HK-2 (cell line): ENCODE measurements around the gene ACAN.

Source experiments
- DNase-seq: peaks from one replicate; pipeline ENCODE4 v3.0.0-alpha.2; 2018; ENCODE audit not compliant: unreplicated experiment

Gene ACAN

GRCh38 chr15:88803241-88803919 is at the start of gene ACAN:
Gene ACAN (plus strand): TSS chr15:88803436. CDS start chr15:88836207, 32,771 bp downstream.
- no peak for DNase-seq

- DNase-seq: no peak
These were observed 46.7 kb upstream of the ACAN start for GRCh38 chr15:88756521-88756920.

- no peak for DNase-seq
These were observed 46.3 kb upstream of the ACAN start for GRCh38 chr15:88756921-88757320.

- DNase-seq: no peak
These were observed 43.4 kb upstream of the ACAN start for GRCh38 chr15:88759872-88760271.

- DNase-seq: no peak
These were observed 38.8 kb upstream of the ACAN start for GRCh38 chr15:88764448-88764847.

GRCh38 chr15:88765212-88765611 is 38.0 kb upstream of the ACAN start:
- no peak for DNase-seq

GRCh38 chr15:88769161-88769971 is 33.9 kb upstream of the ACAN start:
- no peak for DNase-seq

- DNase-seq: no peak
These were observed 27.5 kb upstream of the ACAN start for GRCh38 chr15:88775776-88776175.

GRCh38 chr15:88776646-88777045 is 26.6 kb upstream of the ACAN start:
- DNase-seq: no peak

- DNase-seq: no peak
These were observed 23.3 kb upstream of the ACAN start for GRCh38 chr15:88779944-88780343.

- DNase-seq: no peak
These were observed 20.8 kb upstream of the ACAN start for GRCh38 chr15:88782465-88782864.

- DNase-seq: no peak
These were observed 18.0 kb upstream of the ACAN start for GRCh38 chr15:88785217-88785616.

GRCh38 chr15:88788036-88788435 is 15.2 kb upstream of the ACAN start:
- DNase-seq: no peak

GRCh38 chr15:88788816-88789215 is 14.4 kb upstream of the ACAN start:
- no peak for DNase-seq

GRCh38 chr15:88790486-88790885 is 12.8 kb upstream of the ACAN start:
- no peak for DNase-seq

- DNase-seq: no peak
These were observed 11.6 kb upstream of the ACAN start for GRCh38 chr15:88791637-88792036.

- DNase-seq: no peak
These were observed 10.6 kb upstream of the ACAN start for GRCh38 chr15:88792342-88793282.

GRCh38 chr15:88794001-88794400 is 9.2 kb upstream of the ACAN start:
- DNase-seq: no peak

- DNase-seq: no peak
These were observed 5.4 kb upstream of the ACAN start for GRCh38 chr15:88797663-88798339.

- DNase-seq: no peak
These were observed 3.9 kb upstream of the ACAN start for GRCh38 chr15:88799341-88799740.

GRCh38 chr15:88800026-88800425 is 3.2 kb upstream of the ACAN start:
- no peak for DNase-seq

- DNase-seq: no peak
These were observed 2.5 kb upstream of the ACAN start for GRCh38 chr15:88800738-88801137.
